Measurements from ENCODE around the gene ZBTB2.

DNA sequence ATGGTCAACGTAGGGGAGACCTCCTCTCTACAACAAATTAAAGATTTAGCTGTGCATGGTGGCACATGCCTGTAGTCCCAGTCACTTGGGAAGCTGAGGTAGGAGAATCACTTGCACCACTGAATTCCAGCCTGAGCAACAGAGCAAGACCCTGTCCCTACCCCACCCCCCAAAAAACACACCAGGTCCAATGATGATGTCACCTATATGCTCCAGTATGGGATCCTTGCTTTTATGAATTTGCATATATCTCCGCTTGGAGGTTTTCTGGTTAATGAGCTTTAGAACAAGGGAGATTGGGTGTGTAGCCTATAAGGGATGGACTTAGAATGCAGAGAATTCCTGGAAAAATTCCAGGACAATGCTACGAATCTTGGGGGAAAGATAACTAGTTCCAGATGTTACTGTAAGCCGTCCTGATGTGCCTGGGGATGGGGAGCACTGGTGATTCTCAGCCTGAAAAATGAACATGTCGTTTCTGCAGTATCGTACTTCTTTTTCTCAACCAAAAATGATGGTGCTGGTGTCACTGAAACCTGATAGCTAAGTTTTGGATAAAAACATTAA lies 61.1 kb downstream of the ZBTB2 start:
- TF ChIP-seq, protein P1, sequence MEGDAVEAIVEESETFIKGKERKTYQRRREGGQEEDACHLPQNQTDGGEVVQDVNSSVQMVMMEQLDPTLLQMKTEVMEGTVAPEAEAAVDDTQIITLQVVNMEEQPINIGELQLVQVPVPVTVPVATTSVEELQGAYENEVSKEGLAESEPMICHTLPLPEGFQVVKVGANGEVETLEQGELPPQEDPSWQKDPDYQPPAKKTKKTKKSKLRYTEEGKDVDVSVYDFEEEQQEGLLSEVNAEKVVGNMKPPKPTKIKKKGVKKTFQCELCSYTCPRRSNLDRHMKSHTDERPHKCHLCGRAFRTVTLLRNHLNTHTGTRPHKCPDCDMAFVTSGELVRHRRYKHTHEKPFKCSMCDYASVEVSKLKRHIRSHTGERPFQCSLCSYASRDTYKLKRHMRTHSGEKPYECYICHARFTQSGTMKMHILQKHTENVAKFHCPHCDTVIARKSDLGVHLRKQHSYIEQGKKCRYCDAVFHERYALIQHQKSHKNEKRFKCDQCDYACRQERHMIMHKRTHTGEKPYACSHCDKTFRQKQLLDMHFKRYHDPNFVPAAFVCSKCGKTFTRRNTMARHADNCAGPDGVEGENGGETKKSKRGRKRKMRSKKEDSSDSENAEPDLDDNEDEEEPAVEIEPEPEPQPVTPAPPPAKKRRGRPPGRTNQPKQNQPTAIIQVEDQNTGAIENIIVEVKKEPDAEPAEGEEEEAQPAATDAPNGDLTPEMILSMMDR (IDR thresholded peaks at IDR 0.05; ENCODE audit: low read depth, low read length), result no peak
- no peak for TF ChIP-seq EZH2phosphoT487 (IDR thresholded peaks at IDR 0.05; ENCODE audit: low read depth)

All from OCI-LY3 (cell line).